Body of pancreas (tissue), 4 donors: ENCODE measurements around the gene MAST3. TPM values are rescaled to one million over a fixed set of nuclear protein-coding genes. Genes with fewer than 3 reads are reported as not detected.

ENCODE experiments used
- ATAC-seq: fragments of 150-250 bp; one replicate; pipeline ENCODE4 v1.9.1; 2016
- DNase-seq, 4 donors: peaks; one replicate each; pipeline ENCODE4 v3.0.0-alpha.2; 2019
- H3K27ac ChIP-seq, 4 donors: fragments of 200-600 bp; sonication (generic); 1 replicate in 3 of 4; 2 replicates in 1 of 4; pipeline versions ENCODE4 v1.5.1 to v1.6.1; 2016 to 2019; ENCODE audit warnings: mild to moderate bottlenecking in 1 of 4, mixed read lengths in 1 of 4, moderate library complexity in 1 of 4
- H3K27me3 ChIP-seq, 2 donors: fragments of 200-600 bp; sonication (generic); one replicate each; pipeline ENCODE4 v1.6.0; 2016; ENCODE audit warnings: mild to moderate bottlenecking in 1 of 2
- H3K36me3 ChIP-seq, 2 donors: fragments of 200-600 bp; sonication (generic); replicated peaks in 1 of 2; 2 replicates each; pipeline ENCODE4 v1.5.1; 2016; ENCODE audit warnings: low read depth in 2 of 2; ENCODE audit not compliant: insufficient read depth in 1 of 2
- H3K4me1 ChIP-seq: fragments of 200-600 bp; sonication (generic); one replicate; pipeline ENCODE4 v1.6.0; 2016
- H3K4me3 ChIP-seq, 2 donors: fragments of 200-600 bp; sonication (generic); 1 replicate in 1 of 2; 2 replicates in 1 of 2; pipeline ENCODE4 v1.5.1; 2016 to 2019
- H3K9me3 ChIP-seq, 3 donors: fragments of 200-600 bp; sonication (generic); 1 replicate in 2 of 3; 2 replicates in 1 of 3; pipeline ENCODE4 v1.5.1; 2016
- POLR2A ChIP-seq, 3 donors: fragments of 450-650 bp; IDR thresholded peaks; one replicate each; pipeline ENCODE4 v1.6.1; 2016; ENCODE audit warnings: antibody characterized with exemption in 3 of 3, mild to moderate bottlenecking in 2 of 3
- WGBS, 2 donors: methylation state at CpG; one replicate each; pipeline ENCODE4 v1.1.5; 2017; 5-methylcytosine and 5-hydroxymethylcytosine counted together
- intact Hi-C: fragments of 100-400 bp; cut with DNase I; formaldehyde crosslinking; loops from one replicate; pipeline ENCODE4 v1.15.1; 2023
- total RNA-seq, 2 donors: library from RNA; depleted of rRNA; stranded (reverse); fragments of >200 nt; gene quantifications; one replicate each; pipeline ENCODE4 v1.1.0, GENCODE V29; 2016
- TF ChIP-seq, protein P1 (sequence below), 7 experiments: fragments of 450-650 bp in 4 of 7; fragments of 200-600 bp in 3 of 7; sonication (generic) in 3 of 7; IDR thresholded peaks; one replicate each; pipeline ENCODE4 v1.5.1; 2016 to 2019; ENCODE audit warnings: antibody characterized with exemption in 7 of 7

The MAST3 gene
- total RNA-seq, 2 donors from 2014 or later: 17.6 to 35.3 TPM

DNA sequence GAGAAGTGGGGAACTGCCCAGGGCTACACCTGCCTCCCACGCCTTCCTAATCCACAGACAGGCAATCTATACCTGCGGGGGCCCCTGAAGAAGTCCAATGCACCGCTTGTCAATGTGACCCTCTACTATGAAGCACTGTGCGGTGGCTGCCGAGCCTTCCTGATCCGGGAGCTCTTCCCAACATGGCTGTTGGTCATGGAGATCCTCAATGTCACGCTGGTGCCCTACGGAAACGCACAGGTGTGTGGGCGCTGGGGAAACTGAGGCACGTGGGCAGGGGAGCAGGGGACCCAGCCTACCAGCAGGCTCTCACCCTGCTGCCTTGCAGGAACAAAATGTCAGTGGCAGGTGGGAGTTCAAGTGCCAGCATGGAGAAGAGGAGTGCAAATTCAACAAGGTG lies 77.4 kb downstream of the MAST3 start:
- Histone ChIP-seq H3K9me3 (no peaks in the 10 kb centered on the region), H3K4me3 (no peak overlapping the region), H3K27me3 (no peaks in the 10 kb centered on the region), H3K36me3 (no peaks in the 10 kb centered on the region), H3K27ac (peak overlapping the region in 2 of 4 donors; percentile 60 to 88), H3K4me1 (peaks cover 25% of the 10 kb centered on the region)
- intact Hi-C loops: no loop called here
- no peak for DNase-seq
- ATAC-seq: no peak
- no peak for TF ChIP-seq POLR2A (IDR thresholded peaks at IDR 0.05)
- TF ChIP-seq, protein P1, sequence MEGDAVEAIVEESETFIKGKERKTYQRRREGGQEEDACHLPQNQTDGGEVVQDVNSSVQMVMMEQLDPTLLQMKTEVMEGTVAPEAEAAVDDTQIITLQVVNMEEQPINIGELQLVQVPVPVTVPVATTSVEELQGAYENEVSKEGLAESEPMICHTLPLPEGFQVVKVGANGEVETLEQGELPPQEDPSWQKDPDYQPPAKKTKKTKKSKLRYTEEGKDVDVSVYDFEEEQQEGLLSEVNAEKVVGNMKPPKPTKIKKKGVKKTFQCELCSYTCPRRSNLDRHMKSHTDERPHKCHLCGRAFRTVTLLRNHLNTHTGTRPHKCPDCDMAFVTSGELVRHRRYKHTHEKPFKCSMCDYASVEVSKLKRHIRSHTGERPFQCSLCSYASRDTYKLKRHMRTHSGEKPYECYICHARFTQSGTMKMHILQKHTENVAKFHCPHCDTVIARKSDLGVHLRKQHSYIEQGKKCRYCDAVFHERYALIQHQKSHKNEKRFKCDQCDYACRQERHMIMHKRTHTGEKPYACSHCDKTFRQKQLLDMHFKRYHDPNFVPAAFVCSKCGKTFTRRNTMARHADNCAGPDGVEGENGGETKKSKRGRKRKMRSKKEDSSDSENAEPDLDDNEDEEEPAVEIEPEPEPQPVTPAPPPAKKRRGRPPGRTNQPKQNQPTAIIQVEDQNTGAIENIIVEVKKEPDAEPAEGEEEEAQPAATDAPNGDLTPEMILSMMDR (IDR thresholded peaks at IDR 0.05): no peak
- 72 to 82% methylated on average over 6 to 11 of the region's 11 CpGs for WGBS, 2 donors

DNA sequence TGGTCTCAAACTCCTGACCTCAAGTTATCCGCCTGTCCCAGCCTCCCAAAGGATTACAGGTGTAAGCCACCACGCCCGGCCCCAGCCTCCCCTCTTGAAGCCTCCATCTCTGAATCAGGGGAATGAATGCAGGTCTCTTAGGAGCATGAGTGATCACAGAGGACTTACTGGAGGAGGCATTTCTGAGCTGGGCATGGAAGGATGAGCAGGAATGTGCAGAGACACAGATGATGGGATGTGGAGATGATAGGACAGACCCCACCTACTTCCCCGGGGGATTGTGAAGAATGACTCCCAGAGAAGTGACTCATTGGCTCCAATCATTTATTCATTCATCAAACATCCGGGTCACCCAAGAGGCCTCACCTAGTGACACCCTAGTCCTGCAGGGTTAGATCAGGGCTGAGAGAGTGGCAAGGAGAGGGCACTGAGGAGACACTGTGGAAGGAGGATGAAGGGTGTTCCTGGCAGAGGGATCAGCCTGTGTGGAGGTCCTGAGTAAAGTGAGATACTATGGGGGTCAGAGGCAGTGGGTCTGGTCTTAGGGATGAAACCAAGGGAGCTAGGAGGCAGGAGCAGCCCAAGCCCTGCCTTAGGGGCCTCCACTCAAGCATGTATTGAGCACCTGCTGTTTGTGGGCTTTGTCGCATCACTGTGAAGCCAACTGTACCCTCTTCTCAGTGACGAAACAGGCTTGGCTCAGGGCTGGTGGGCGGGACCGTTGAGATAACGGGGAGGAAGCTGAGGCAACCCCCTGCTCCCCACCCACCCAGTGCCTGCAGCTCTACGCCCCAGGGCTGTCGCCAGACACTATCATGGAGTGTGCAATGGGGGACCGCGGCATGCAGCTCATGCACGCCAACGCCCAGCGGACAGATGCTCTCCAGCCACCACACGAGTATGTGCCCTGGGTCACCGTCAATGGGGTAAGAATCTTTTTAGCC lies 79.1 kb downstream of the MAST3 start:
- Histone ChIP-seq H3K4me1 (peaks cover 22% of the 10 kb centered on the region), H3K9me3 (no peaks in the 10 kb centered on the region), H3K36me3 (no peaks in the 10 kb centered on the region), H3K27ac (no peak overlapping the region), H3K4me3 (no peak overlapping the region), H3K27me3 (no peaks in the 10 kb centered on the region)
- intact Hi-C loops: no loop called here
- 72 to 89% methylated on average over 9 to 18 of the region's 19 CpGs for WGBS, 2 donors
- TF ChIP-seq POLR2A (IDR thresholded peaks at IDR 0.05): no peak
- TF ChIP-seq, protein P1 (IDR thresholded peaks at IDR 0.05): no peak
- no peak for ATAC-seq
- DNase-seq: no peak

DNA sequence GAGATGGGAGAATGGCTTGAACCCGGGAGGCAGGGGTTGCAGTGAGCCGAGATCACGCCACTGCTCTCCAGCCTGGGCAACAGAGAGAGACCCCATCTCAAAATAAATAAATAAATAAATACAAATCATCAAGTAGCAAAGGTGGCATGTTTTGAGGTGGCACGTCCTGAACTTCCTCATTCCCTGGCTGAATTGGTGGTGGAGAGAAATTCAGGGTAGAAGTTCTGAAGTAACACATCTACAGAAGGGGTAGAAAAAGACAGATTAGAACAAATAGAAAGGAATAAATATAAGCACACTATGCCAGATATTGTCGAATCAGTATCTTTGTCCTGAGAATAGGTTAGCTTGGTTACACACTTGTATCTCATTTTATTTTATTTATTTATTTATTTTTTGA lies 82.4 kb downstream of the MAST3 start:
- 89 to 95% methylated on average over 5 of the region's 5 CpGs for WGBS, 2 donors
- H3K4me1 ChIP-seq: peaks cover 3% of the 10 kb centered on the region
- no peaks in the 10 kb centered on the region for H3K27me3 ChIP-seq
- no peaks in the 10 kb centered on the region for H3K36me3 ChIP-seq
- ATAC-seq: no peak
- DNase-seq: no peak
- no peak overlapping the region for H3K27ac ChIP-seq
- intact Hi-C loops: no loop called here
- H3K9me3 ChIP-seq: no peaks in the 10 kb centered on the region
- H3K4me3 ChIP-seq: no peak overlapping the region
- TF ChIP-seq, protein P1 (IDR thresholded peaks at IDR 0.05): no peak
- no peak for TF ChIP-seq POLR2A (IDR thresholded peaks at IDR 0.05)

DNA sequence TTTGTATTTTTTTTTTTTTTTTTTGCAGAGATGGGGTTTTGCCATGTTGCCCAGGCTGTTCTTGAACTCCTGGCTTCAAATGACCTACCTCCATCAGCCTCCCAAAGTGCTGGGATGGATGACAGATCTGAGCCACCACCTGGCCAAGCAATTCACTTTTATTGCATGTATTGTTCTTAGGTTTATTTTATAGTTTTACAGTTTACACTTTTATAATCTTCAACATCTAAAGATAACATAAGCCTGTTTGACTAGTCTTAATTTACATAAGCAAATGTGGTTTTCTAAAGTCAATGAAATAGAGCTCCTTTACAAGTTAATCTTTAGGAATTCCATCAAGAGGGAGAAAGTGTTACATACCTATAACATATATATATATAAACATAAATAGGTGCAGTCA lies 86.0 kb downstream of the MAST3 start:
- no peaks in the 10 kb centered on the region for H3K9me3 ChIP-seq
- H3K36me3 ChIP-seq: no peaks in the 10 kb centered on the region
- no peaks in the 10 kb centered on the region for H3K4me1 ChIP-seq
- no peaks in the 10 kb centered on the region for H3K27me3 ChIP-seq
- DNase-seq (no peak), ATAC-seq (no peak)
- H3K27ac ChIP-seq: no peak overlapping the region
- intact Hi-C loops: no loop called here
- TF ChIP-seq, protein P1 (IDR thresholded peaks at IDR 0.05): no peak
- no peak for TF ChIP-seq POLR2A (IDR thresholded peaks at IDR 0.05)
- H3K4me3 ChIP-seq: no peak overlapping the region

DNA sequence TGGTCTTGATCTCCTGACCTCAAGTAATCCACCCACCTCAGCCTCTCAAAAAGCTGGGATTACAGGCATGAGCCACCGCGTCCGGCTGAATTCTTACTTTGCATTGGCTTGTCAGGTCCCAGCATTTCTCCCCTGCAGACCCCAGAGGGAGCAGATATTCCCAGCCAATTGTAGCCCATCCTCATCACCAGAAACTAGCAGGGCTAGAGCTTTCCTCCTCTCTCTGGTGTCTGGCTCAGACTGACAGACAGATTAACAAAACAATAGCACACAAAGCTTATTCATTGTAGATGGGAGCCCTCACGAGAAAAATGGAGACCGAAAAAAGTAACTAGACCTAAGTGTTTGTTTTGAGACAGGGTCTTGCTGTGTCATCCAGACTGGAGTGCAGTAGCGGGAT lies 88.0 kb downstream of the MAST3 start:
- no peak for TF ChIP-seq POLR2A (IDR thresholded peaks at IDR 0.05)
- TF ChIP-seq, protein P1 (IDR thresholded peaks at IDR 0.05): no peak
- no peaks in the 10 kb centered on the region for H3K27me3 ChIP-seq
- intact Hi-C loops: no loop called here
- H3K9me3 ChIP-seq: no peaks in the 10 kb centered on the region
- DNase-seq (no peak), ATAC-seq (no peak)
- 66 to 75% methylated on average over 6 of the region's 6 CpGs for WGBS, 2 donors
- H3K36me3 ChIP-seq: no peaks in the 10 kb centered on the region
- H3K4me3 ChIP-seq: no peak overlapping the region
- no peaks in the 10 kb centered on the region for H3K4me1 ChIP-seq
- H3K27ac ChIP-seq: no peak overlapping the region
